Smooth muscle cell (in vitro differentiated cells): ENCODE data around the gene KEAP1. TPM values are rescaled to one million over a fixed set of nuclear protein-coding genes. Genes with fewer than 3 reads are reported as not detected.
"Not testable (repeated sequence)": the region's sequence is repeated elsewhere in the genome, so short reads cannot be mapped to it uniquely, and the experiment has no call there.

Experiments used
- DNase-seq: peaks from one replicate; lab custom pipeline; 2025; ENCODE audit not compliant: unreplicated experiment; lab: John Stamatoyannopoulos, UW
- H2AFZ ChIP-seq: fragments of 200-600 bp; sonication (generic); 2 replicates; pipeline ENCODE4 v1.6.0; 2016; ENCODE audit warnings: antibody characterized with exemption, low read depth, mild to moderate bottlenecking
- H3F3A ChIP-seq: fragments of 200-600 bp; sonication (generic); 2 replicates; pipeline ENCODE4 v1.6.0; 2017; ENCODE audit warnings: antibody characterized with exemption, low read depth
- H3K27ac ChIP-seq: fragments of 200-600 bp; sonication (generic); 2 replicates; pipeline ENCODE4 v1.5.1; 2016; ENCODE audit warnings: low read depth, mild to moderate bottlenecking
- H3K27me3 ChIP-seq: fragments of 200-600 bp; sonication (generic); 2 replicates; pipeline ENCODE4 v1.6.1; 2016; ENCODE audit warnings: low read depth, mild to moderate bottlenecking
- H3K36me3 ChIP-seq: fragments of 200-600 bp; sonication (generic); 2 replicates; pipeline ENCODE4 v1.5.1; 2016; ENCODE audit warnings: low read depth
- H3K4me1 ChIP-seq: fragments of 200-600 bp; sonication (generic); 2 replicates; pipeline ENCODE4 v1.5.1; 2016; ENCODE audit warnings: low read depth
- H3K4me2 ChIP-seq: fragments of 200-600 bp; sonication (generic); 2 replicates; pipeline ENCODE4 v1.6.0; 2016; ENCODE audit warnings: mild to moderate bottlenecking
- H3K4me3 ChIP-seq: fragments of 200-600 bp; sonication (generic); 2 replicates; pipeline ENCODE4 v1.5.1; 2016; ENCODE audit warnings: mild to moderate bottlenecking
- H3K79me2 ChIP-seq: fragments of 200-600 bp; sonication (generic); 2 replicates; pipeline ENCODE4 v1.6.0; 2016; ENCODE audit warnings: low read depth, mild to moderate bottlenecking
- H3K9ac ChIP-seq: fragments of 200-600 bp; sonication (generic); 2 replicates; pipeline ENCODE4 v1.6.0; 2016; ENCODE audit warnings: low read depth
- H3K9me3 ChIP-seq: fragments of 200-600 bp; sonication (generic); replicated peaks from 2 replicates; pipeline ENCODE4 v1.5.1; 2016; ENCODE audit warnings: low read depth
- H4K20me1 ChIP-seq: fragments of 200-600 bp; sonication (generic); 2 replicates; pipeline ENCODE4 v1.6.0; 2016; ENCODE audit warnings: low read depth
- CTCF ChIP-seq: fragments of 200-600 bp; sonication (generic); IDR thresholded peaks from 2 replicates; pipeline ENCODE4 v1.5.1; 2017; ENCODE audit warnings: borderline replicate concordance, mild to moderate bottlenecking, antibody characterized with exemption; ENCODE audit not compliant: insufficient read depth, poor library complexity, severe bottlenecking
- WGBS: methylation state at CpG from one replicate; pipeline ENCODE4 v1.1.7; 2016; ENCODE audit warnings: low lambda C conversion rate; 5-methylcytosine and 5-hydroxymethylcytosine counted together
- polyA plus RNA-seq: library from polyadenylated mRNA; unstranded; fragments of >200 nt; fragmentation: Nextera tagmentation; extraction: Ambion mirVana; gene quantifications from 2 replicates; pipeline ENCODE4 v1.2.1, GENCODE V29; 2016
- total RNA-seq: library from RNA; depleted of rRNA; stranded (reverse); fragments of >200 nt; gene quantifications from 2 replicates; pipeline ENCODE4 v1.2.3, GENCODE V29; 2014

KEAP1 gene
- total and polyA plus RNA-seq, 2 experiments from 2014 or later = 24.9 to 60.4 TPM

- Histone ChIP-seq H3K27ac (no peak overlapping the region), H4K20me1 (peaks cover under 1% of the 10 kb centered on the region), H3K4me2 (peak overlapping the region; percentile 83), H3K4me1 (peaks cover 6% of the 10 kb centered on the region), H3K9ac (no peak overlapping the region), H3K4me3 (peak overlapping the region; percentile 96), H3K9me3 (no peaks in the 10 kb centered on the region), H3F3A (no peaks in the 10 kb centered on the region), H3K36me3 (no peaks in the 10 kb centered on the region), H3K79me2 (peaks cover 35% of the 10 kb centered on the region), H2AFZ (no peak overlapping the region), H3K27me3 (no peaks in the 10 kb centered on the region)
- no peak for DNase-seq
- WGBS = 82% methylated on average over 8 of the region's 8 CpGs
- no peak for TF ChIP-seq CTCF
Observed at GRCh38 chr19:10543059-10543419, 39.9 kb upstream of the KEAP1 start.

- not testable (repeated sequence) for H4K20me1 ChIP-seq, H2AFZ ChIP-seq, H3K36me3 ChIP-seq, DNase-seq, H3K4me2 ChIP-seq, H3K79me2 ChIP-seq, H3K4me3 ChIP-seq, H3K9ac ChIP-seq, H3K9me3 ChIP-seq, H3K4me1 ChIP-seq, H3F3A ChIP-seq, H3K27ac ChIP-seq, H3K27me3 ChIP-seq
- WGBS = 93% methylated on average over 7 of the region's 9 CpGs
Observed at GRCh38 chr19:10539016-10539415, 35.9 kb upstream of the KEAP1 start.

- H3K27ac ChIP-seq = no peak overlapping the region
- no peaks in the 10 kb centered on the region for H3K27me3 ChIP-seq
- WGBS = 92% methylated on average over 20 of the region's 20 CpGs
- H3F3A ChIP-seq = no peaks in the 10 kb centered on the region
- no peaks in the 10 kb centered on the region for H3K36me3 ChIP-seq
- H3K9ac ChIP-seq = no peak overlapping the region
- no peak for DNase-seq
- H3K4me3 ChIP-seq = no peak overlapping the region
- H3K79me2 ChIP-seq = no peaks in the 10 kb centered on the region
- H3K4me1 ChIP-seq = no peaks in the 10 kb centered on the region
- H4K20me1 ChIP-seq = no peaks in the 10 kb centered on the region
- no peaks in the 10 kb centered on the region for H3K9me3 ChIP-seq
- TF ChIP-seq CTCF = no peak
- H3K4me2 ChIP-seq = no peak overlapping the region
- H2AFZ ChIP-seq = no peak overlapping the region
Observed at GRCh38 chr19:10538204-10538983, 35.2 kb upstream of the KEAP1 start.

- Histone ChIP-seq H3K27ac (no peak overlapping the region), H3K4me2 (no peak overlapping the region), H3K36me3 (no peaks in the 10 kb centered on the region), H3K9ac (no peak overlapping the region), H4K20me1 (no peaks in the 10 kb centered on the region), H3K79me2 (no peaks in the 10 kb centered on the region), H3F3A (no peaks in the 10 kb centered on the region), H3K27me3 (no peaks in the 10 kb centered on the region), H3K9me3 (no peaks in the 10 kb centered on the region), H3K4me1 (no peaks in the 10 kb centered on the region), H3K4me3 (no peak overlapping the region), H2AFZ (no peak overlapping the region)
- no peak for DNase-seq
- WGBS = 82% methylated on average over 11 of the region's 11 CpGs
- TF ChIP-seq CTCF = no peak
Observed at GRCh38 chr19:10537668-10538067, 34.5 kb upstream of the KEAP1 start.
